ENCODE data around the gene MSX2. TPM values are rescaled to one million over a fixed set of nuclear protein-coding genes. Genes with fewer than 3 reads are reported as not detected.

The MSX2 gene
- total and polyA plus RNA-seq, 9 of the 15 experiments (the other 6 are each of a cell fraction or from before 2014, with no cell fraction given), result not detected

DNA sequence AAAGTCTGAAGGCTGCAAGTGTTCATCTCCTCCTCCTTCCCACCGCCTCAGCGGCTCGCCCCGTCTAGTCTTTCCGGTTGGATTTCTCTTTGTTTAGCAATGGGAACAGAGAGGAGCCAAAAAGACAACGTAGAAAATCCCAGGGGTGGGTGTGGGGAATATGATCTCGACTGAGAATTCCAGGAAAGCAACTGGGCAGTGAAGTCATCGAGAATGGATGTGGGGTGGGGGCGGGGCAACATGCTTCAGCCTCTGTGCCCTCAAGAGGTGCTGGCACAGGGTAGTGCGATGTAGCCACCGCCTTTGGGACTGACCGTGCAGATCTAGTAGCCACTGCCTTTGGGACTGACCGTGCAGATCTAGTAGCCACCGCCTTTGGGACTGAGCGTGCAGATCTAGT lies 12.9 kb downstream of the MSX2 start:
- Histone ChIP-seq H3K4me2 (ENCODE audit: insufficient read depth, low read length) (no peak overlapping the region), H2AFZ (ENCODE audit: low read depth, low read length) (no peak overlapping the region), H3K36me3 (ENCODE audit: control insufficient read depth, insufficient read depth, low read length) (no peaks in the 10 kb centered on the region), H3K9me3 (replicated peaks; ENCODE audit: control insufficient read depth, insufficient read depth, low read depth, low read length) (no peaks in the 10 kb centered on the region), H3K27ac (ENCODE audit: extremely low read depth, low read depth, low read length) (no peak overlapping the region), H3K27me3 (ENCODE audit: control insufficient read depth in 2 of 2, insufficient read depth in 2 of 2, low read length in 2 of 2) (peaks cover 11 to 35% of the 10 kb centered on the region in 2 experiments; a peak in 4 of 5 replicates), H4K20me1 (replicated peaks; ENCODE audit: control insufficient read depth, insufficient read depth, low read length) (no peaks in the 10 kb centered on the region), H3K4me1 (replicated peaks in 1 of 2; ENCODE audit: control insufficient read depth in 2 of 2, insufficient read depth in 2 of 2, low read length in 2 of 2) (peaks cover 0 to 7% of the 10 kb centered on the region in 2 experiments; a peak in 2 of 5 replicates), H3K4me3 (no peak overlapping the region), H3K9ac (ENCODE audit: insufficient read depth in 1 of 2, low read depth in 2 of 2, low read length in 2 of 2) (no peak overlapping the region), H3K9me1 (ENCODE audit: control insufficient read depth, insufficient read depth, low read length) (no peaks in the 10 kb centered on the region), H3K79me2 (ENCODE audit: control insufficient read depth, insufficient read depth, low read length) (no peaks in the 10 kb centered on the region)
- 0% methylated on average over 15 of the region's 15 CpGs for WGBS (ENCODE audit: insufficient coverage, low coverage, missing lambda C conversion rate)
- DNase-seq (ENCODE audit: extremely low read depth in 1 of 4, low spot score in 3 of 4) (no peak), FAIRE-seq (no peak), ATAC-seq (no peak)
- no TSS peak for BruUV-seq (replicated peaks)
- POLR2A ChIA-PET, result no interaction called here
- in situ Hi-C loops (cut with MboI) (no loop called here), intact Hi-C loops (cut with micrococcal nuclease) (no loop called here)
- CTCF ChIA-PET (ENCODE audit: low intra/inter-chr PET ratio), result no interaction called here
- TF ChIP-seq, protein P1, sequence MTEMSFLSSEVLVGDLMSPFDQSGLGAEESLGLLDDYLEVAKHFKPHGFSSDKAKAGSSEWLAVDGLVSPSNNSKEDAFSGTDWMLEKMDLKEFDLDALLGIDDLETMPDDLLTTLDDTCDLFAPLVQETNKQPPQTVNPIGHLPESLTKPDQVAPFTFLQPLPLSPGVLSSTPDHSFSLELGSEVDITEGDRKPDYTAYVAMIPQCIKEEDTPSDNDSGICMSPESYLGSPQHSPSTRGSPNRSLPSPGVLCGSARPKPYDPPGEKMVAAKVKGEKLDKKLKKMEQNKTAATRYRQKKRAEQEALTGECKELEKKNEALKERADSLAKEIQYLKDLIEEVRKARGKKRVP (CRISPR knock-in tag; IDR thresholded peaks at IDR 0.05), result no peak
- TF ChIP-seq, protein P2, sequence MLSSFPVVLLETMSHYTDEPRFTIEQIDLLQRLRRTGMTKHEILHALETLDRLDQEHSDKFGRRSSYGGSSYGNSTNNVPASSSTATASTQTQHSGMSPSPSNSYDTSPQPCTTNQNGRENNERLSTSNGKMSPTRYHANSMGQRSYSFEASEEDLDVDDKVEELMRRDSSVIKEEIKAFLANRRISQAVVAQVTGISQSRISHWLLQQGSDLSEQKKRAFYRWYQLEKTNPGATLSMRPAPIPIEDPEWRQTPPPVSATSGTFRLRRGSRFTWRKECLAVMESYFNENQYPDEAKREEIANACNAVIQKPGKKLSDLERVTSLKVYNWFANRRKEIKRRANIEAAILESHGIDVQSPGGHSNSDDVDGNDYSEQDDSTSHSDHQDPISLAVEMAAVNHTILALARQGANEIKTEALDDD (IDR thresholded peaks at IDR 0.05), result no peak
- TF ChIP-seq ZFP30 (CRISPR knock-in tag; IDR thresholded peaks at IDR 0.05; ENCODE audit: borderline replicate concordance) (no peak), MYNN (IDR thresholded peaks at IDR 0.05) (no peak), MYNN (CRISPR knock-in tag; IDR thresholded peaks at IDR 0.05) (no peak), ZNF668 (CRISPR knock-in tag; IDR thresholded peaks at IDR 0.05) (no peak), C11orf30 (IDR thresholded peaks at IDR 0.05; ENCODE audit: low read depth) (no peak), TBL1XR1 (IDR thresholded peaks at IDR 0.05; ENCODE audit: low read length in 2 of 2) (no peak), ARNT (IDR thresholded peaks at IDR 0.05) (no peak), STAG1 (CRISPR knock-in tag; IDR thresholded peaks at IDR 0.05; ENCODE audit: borderline replicate concordance) (no peak)
- TF ChIP-seq, protein P3, sequence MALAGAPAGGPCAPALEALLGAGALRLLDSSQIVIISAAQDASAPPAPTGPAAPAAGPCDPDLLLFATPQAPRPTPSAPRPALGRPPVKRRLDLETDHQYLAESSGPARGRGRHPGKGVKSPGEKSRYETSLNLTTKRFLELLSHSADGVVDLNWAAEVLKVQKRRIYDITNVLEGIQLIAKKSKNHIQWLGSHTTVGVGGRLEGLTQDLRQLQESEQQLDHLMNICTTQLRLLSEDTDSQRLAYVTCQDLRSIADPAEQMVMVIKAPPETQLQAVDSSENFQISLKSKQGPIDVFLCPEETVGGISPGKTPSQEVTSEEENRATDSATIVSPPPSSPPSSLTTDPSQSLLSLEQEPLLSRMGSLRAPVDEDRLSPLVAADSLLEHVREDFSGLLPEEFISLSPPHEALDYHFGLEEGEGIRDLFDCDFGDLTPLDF (CRISPR knock-in tag; IDR thresholded peaks at IDR 0.05), result no peak
- TF ChIP-seq, protein P4, sequence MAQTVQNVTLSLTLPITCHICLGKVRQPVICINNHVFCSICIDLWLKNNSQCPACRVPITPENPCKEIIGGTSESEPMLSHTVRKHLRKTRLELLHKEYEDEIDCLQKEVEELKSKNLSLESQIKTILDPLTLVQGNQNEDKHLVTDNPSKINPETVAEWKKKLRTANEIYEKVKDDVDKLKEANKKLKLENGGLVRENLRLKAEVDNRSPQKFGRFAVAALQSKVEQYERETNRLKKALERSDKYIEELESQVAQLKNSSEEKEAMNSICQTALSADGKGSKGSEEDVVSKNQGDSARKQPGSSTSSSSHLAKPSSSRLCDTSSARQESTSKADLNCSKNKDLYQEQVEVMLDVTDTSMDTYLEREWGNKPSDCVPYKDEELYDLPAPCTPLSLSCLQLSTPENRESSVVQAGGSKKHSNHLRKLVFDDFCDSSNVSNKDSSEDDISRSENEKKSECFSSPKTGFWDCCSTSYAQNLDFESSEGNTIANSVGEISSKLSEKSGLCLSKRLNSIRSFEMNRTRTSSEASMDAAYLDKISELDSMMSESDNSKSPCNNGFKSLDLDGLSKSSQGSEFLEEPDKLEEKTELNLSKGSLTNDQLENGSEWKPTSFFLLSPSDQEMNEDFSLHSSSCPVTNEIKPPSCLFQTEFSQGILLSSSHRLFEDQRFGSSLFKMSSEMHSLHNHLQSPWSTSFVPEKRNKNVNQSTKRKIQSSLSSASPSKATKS (CRISPR knock-in tag; IDR thresholded peaks at IDR 0.05), result no peak
- TF ChIP-seq, protein P5, sequence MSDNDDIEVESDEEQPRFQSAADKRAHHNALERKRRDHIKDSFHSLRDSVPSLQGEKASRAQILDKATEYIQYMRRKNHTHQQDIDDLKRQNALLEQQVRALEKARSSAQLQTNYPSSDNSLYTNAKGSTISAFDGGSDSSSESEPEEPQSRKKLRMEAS (CRISPR knock-in tag; IDR thresholded peaks at IDR 0.05), result no peak
- TF ChIP-seq, protein P6, sequence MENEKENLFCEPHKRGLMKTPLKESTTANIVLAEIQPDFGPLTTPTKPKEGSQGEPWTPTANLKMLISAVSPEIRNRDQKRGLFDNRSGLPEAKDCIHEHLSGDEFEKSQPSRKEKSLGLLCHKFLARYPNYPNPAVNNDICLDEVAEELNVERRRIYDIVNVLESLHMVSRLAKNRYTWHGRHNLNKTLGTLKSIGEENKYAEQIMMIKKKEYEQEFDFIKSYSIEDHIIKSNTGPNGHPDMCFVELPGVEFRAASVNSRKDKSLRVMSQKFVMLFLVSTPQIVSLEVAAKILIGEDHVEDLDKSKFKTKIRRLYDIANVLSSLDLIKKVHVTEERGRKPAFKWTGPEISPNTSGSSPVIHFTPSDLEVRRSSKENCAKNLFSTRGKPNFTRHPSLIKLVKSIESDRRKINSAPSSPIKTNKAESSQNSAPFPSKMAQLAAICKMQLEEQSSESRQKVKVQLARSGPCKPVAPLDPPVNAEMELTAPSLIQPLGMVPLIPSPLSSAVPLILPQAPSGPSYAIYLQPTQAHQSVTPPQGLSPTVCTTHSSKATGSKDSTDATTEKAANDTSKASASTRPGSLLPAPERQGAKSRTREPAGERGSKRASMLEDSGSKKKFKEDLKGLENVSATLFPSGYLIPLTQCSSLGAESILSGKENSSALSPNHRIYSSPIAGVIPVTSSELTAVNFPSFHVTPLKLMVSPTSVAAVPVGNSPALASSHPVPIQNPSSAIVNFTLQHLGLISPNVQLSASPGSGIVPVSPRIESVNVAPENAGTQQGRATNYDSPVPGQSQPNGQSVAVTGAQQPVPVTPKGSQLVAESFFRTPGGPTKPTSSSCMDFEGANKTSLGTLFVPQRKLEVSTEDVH (IDR thresholded peaks at IDR 0.05; ENCODE audit: low read depth, partially characterized antibody), result no peak
